NCI-H2227 (cell line): ENCODE results near the gene TIMM23.
"Not testable (repeated sequence)": the region's sequence is repeated elsewhere in the genome, so short reads cannot be mapped to it uniquely, and the experiment has no call there.

Experiments
- DNase-seq: peaks from one replicate; lab custom pipeline; 2025; ENCODE audit not compliant: unreplicated experiment; lab: John Stamatoyannopoulos, UW

Gene TIMM23

DNA sequence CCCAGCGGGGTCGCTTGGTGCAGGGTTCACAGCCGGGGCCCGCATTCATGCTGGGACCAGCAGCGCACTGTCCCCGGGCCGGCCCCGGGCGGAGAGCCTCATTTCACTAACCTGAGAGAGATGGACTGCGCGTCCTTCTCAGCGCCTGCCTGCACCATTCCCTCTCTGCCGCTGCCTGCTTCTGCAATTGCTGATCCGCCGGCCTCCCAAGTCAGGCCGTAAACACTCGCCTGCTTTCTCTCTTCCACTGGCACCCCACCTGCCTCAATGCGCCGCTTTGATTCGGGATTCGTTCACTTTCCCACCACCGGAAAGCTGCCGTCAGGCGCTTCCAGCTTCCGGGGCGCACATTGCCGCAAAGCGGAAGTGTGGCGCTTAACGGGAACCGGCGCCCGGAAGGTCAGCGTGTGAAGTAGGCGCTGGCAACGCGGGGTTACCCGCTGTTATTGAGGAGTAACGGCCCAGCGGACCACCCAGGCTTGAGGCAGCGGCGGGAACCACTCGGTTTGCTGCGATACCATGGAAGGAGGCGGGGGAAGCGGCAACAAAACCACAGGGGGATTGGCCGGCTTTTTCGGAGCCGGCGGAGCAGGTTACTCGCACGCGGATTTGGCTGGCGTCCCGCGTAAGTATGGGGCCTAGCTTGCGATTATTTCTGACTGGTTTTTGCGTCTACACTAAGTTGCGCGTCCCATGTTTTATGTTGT, at the start of gene TIMM23:
Gene TIMM23 (plus strand): TSS at position 384 of the 707 bp plus-strand sequence. CDS start 136 bp downstream, at position 520.
- DNase-seq: peak; percentile 87

DNA sequence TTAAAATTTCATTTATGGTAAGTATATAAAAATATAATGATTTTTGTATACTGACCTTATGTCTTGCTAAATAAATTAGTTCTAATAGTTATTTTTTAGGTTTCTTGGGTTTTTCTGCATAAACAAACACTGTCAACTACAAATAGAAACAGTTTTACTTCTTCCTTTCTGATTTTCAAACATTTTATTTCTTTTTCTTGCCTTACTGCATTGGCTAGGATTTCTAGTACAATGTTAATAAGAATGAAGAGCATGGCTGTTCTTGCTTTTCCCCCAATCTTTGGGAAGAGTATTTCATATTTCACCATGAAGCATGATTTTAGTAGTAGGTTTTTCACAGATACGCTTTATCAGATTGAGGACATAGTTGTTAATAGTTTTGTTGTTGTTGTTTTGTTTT, 45.5 kb upstream of the TIMM23 start:
- not testable (repeated sequence) for DNase-seq

- DNase-seq: not testable (repeated sequence)
Observed at GRCh38 chr10:45931305-45931704, 41.0 kb upstream of the TIMM23 start.

DNA sequence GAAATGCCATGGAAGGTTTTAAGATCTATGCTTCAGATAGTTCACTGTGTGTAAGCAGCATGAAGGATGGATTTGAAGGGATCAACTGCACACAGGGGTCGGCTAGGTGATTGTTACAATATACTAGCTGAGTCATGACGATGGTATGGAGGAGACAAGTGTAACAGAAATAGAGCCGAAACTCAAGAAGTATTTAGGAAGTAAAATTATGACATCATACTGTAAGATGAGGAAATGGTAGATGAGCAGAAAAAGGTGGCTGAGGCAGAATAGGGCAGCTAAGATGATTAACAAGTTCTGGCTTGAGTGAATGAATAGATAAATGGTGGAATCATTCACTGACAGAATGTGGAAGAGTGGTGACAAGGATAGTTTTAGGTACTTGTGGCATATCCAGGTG, 37.5 kb upstream of the TIMM23 start:
- not testable (repeated sequence) for DNase-seq

- not testable (repeated sequence) for DNase-seq
Observed at GRCh38 chr10:45939176-45939697, 33.1 kb upstream of the TIMM23 start.

GRCh38 chr10:45941196-45941595, 31.1 kb upstream of the TIMM23 start:
- not testable (repeated sequence) for DNase-seq

DNA sequence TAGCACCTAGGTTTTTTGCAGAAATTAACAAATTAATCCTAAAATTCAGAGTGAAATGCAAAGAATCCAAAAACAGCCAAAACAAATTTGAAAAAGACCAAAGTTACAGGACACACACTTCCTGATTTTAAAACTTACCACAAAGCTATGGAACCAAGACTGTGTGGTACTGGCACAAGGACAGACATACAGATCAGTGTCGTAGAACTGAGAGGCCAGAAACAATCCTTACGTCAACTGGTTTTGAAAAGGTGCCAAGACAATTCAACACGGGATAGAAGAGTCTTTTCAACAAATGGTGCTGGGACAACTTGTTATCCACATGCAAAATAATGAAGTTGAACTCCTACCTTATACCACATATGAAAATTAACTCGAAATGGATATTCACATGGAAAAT, 26.8 kb upstream of the TIMM23 start:
- DNase-seq: not testable (repeated sequence)

DNA sequence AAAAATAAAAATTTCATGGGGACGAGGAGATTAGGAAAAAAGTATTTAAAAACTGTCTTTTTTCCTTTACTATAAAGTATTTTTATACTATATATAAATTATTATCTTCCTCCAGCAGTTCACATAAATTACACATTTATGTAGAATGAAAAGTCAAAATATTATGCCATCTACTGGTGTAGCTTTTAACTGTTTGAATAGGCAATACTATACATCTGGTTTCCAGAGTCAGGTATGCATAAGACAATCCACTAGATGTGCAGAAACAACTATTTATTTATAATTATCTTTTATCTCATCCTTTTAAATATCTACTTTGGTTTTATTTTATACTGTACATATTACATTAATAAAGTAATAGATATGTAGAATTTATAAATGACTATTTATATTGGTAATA, 24.9 kb upstream of the TIMM23 start:
- DNase-seq: not testable (repeated sequence)

DNA sequence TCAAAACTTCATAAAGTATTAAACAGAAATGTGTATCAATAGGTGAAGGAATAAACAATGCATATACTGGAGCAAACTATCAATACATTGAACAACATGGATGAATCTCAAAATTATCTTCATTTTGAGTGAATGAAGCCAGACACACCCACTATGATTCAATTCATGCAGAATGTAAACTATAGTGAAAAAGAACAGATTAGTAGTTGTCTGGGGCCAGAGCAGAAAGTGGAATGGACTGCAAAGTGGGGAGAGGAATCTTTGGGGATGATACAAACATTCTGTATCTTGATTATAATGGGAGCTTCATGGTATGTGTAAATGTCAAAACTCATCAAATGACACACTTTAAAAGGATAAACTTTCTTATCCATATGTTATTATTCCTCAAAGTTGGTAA, 23.5 kb upstream of the TIMM23 start:
- DNase-seq: not testable (repeated sequence)

- not testable (repeated sequence) for DNase-seq
Observed at GRCh38 chr10:45954367-45954766, 17.9 kb upstream of the TIMM23 start.

DNA sequence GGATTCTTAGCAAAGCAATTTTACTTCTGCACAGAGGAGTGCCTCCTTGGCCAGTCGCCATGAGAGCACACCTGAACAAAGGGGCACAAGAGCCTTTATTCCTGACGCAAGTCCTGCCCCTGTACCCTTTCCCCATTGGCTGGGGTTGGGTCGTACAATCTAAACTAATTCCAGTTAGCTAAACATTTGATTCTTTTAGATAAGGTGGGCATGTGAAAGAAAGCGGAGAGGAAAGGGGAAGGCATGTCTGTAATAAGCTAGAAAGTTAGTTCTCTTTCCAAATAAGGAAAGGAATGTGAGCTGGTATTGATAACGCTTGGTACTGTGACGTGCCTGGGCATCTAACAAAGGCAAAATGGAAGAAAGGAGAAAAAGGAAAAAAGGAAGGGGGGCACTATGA, 15.7 kb upstream of the TIMM23 start:
- DNase-seq: not testable (repeated sequence)

DNA sequence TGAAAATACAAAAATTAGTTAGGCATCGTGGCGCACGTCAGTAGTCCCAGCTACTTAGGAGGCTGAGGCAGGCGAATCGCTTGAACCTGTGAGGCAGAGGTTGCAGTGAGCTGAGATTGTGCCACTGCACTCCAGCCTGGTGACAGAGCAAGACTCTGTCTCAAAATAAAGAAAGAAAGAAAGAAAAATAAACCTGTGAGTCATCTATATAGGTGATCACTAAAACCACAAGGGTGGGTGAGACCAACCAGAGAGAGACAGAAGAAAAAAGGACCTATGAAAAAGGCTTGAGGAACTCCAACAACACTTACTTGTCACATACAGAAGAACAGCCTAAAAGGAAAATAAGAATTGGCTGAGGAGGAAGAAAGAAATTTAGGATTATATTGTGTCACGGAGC, 14.4 kb upstream of the TIMM23 start:
- DNase-seq: not testable (repeated sequence)

DNA sequence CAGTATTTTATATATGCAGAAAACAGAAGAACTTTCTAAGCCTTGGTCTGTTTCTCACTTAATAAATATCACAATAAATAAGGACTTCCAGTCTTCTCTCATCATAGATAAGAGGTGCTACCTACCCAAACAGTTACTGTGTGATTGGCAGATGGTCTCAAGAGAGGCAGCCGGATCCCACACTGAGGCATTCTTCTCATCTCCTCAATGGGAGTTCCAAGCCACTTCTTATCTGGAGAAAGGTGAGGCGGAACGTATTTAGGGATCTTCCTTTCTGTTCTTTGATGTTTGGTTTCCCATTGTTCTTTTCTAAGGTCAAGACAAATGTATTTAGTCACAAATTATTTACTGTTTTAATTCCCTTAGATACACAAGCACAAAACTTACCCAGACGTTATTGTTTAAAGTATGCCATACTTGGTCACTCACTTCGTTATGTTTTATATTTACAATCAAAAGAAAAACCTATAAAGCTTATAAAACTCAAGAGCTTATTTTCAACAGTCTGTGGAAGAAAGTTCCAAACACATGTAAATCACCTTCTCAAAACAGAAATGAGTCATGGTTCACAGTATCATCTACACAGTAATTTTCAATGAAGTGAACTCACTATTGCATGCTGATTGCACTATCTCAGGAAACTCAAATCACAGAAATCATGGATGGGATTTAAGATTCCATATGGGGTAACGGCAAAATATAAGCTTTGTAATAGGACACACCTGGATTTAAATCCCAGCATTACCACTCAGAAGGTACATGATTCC, 9.4 kb upstream of the TIMM23 start:
- DNase-seq: not testable (repeated sequence)

- not testable (repeated sequence) for DNase-seq
Observed at GRCh38 chr10:45971019-45971418, 1.3 kb upstream of the TIMM23 start.

DNA sequence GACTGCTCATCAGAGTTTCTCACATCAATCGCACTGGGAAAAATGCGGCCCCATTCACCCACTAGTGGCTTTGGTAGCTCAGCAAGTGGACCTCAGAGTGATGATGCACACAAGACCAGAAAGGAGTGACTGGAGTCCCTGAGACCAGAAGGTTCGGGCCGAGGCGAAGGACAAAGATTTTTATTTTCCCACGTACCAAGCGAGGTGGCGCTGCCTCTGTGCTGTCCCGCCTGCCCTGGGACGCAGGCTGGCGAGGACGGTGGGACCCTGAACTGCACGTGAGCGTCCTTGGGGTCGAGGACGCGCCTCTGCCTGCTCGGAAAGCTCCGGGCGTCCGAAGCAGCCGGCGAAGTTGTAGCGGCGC, 565 bp upstream of the TIMM23 start:
- not testable (repeated sequence) for DNase-seq

GRCh38 chr10:45972813-45973169, 502 bp downstream of the TIMM23 start:
- peak; percentile 6 for DNase-seq

DNA sequence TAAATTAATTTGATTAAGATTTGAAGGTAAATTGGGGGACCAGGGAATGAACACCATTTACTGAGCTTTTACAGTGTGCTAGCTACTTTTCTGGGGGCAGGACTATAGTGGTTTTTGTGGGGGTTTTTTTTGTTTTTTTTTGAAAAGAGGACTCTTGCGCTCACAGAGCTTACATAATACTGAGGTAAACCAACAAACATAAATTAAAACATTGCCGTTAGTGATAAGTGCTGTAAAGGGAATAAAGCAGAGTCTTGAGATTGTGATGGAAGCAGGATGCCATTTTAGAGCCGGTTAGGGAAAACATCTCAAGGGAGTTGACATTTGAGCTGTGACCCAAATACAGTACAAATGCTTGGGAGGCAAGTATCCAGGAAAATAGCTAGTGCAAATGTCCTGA, 1.8 kb downstream of the TIMM23 start:
- DNase-seq: not testable (repeated sequence)

- DNase-seq: not testable (repeated sequence)
Observed at GRCh38 chr10:45978554-45978953, 6.3 kb downstream of the TIMM23 start.

DNA sequence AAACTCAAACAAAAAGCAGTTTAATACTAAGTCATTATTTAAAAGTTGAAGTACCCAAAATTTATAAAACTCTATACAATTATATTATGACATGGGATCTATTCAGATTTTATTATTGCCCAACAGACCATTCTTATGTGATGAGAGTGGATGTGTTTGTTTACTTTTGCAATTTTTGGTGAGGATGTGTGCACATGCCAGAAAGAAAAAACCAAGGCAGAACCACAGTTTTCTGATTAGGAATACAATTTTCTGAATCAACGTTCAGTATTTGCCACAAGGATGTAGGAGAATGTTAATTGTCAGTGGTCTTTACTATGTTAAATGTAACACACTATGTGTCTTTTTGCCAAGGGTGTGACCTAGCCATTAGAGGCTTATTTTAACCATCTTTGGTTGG, 9.1 kb downstream of the TIMM23 start:
- DNase-seq: not testable (repeated sequence)

DNA sequence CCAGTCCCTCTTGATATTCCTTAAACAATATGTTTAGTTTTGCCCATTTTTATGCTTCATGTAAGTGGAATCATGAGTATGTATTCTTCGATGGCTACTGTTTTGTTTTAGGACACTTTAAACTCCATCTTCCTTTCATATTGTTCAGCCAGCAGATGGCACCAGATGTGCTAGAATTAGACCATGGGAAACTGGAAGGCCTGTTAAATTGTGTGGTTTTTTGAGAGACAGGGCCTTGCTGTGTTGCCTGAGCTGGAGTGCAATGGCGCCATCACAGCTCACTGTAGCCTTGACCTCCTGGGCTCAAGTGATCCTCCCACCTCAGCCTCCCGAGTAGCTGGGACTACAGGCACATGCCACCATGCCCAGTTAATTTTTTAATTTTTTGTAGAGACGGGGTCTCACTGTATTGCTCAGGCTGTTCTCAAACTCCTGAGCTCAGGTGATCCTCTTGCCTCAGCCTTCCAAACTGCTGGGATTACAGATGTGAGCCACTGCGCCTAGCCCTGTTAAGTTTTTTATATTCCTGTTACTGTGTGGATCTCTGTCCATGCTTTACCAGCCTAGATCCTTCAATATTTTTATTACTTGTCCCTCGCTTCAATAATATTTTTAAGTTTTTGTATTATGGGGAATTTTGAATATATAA, 11.4 kb downstream of the TIMM23 start:
- peak; percentile 18 for DNase-seq

DNA sequence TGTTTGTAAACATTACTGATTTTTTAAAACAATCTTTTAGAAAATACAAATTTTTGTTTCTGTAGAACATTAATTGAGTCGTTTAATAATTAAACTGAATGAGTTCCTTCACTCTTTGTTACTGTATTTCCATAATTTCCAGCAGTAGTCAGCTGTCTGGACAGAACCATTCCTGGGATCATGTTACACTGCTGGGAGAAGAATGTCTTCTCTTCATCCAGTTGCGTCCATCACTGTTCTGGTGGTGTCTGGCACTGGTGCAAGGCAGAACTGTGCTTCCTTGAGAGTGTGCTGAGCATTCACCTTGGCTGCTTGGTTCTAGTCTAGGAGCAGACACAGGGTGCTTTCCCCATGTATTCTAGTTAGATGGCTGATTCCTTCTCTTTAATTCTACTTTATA, 12.2 kb downstream of the TIMM23 start:
- not testable (repeated sequence) for DNase-seq

- DNase-seq: not testable (repeated sequence)
Observed at GRCh38 chr10:45985590-45985989, 13.3 kb downstream of the TIMM23 start.
